Measurements from ENCODE around the gene NME3. TPM values are rescaled to one million over a fixed set of nuclear protein-coding genes. Genes with fewer than 3 reads are reported as not detected.

The NME3 gene
- total RNA-seq, 1 donor from 2014 or later, result 33.3 TPM

- Mint-ChIP-seq H3K36me3 (ENCODE audit: low read depth, unreplicated experiment) (peaks cover 3% of the 10 kb centered on the region), H3K27me3 (ENCODE audit: unreplicated experiment) (peaks cover 6% of the 10 kb centered on the region), H3K4me1 (ENCODE audit: unreplicated experiment) (peaks cover 9% of the 10 kb centered on the region), H3K27ac (ENCODE audit: unreplicated experiment) (no peak overlapping the region), H3K4me3 (ENCODE audit: unreplicated experiment) (no peak overlapping the region), H3K9me3 (ENCODE audit: unreplicated experiment) (no peaks in the 10 kb centered on the region)
- TF ChIP-seq CTCF (IDR thresholded peaks at IDR 0.05; ENCODE audit: unreplicated experiment), result no peak
- DNase-seq (ENCODE audit: low spot score), result peak; percentile 3
Observed at GRCh38 chr16:1786242-1787055, 15.1 kb upstream of the NME3 start.

- Mint-ChIP-seq H3K36me3 (ENCODE audit: low read depth, unreplicated experiment) (peaks cover 3% of the 10 kb centered on the region), H3K4me3 (ENCODE audit: unreplicated experiment) (no peak overlapping the region), H3K9me3 (ENCODE audit: unreplicated experiment) (no peaks in the 10 kb centered on the region), H3K27me3 (ENCODE audit: unreplicated experiment) (peaks cover 6% of the 10 kb centered on the region), H3K27ac (ENCODE audit: unreplicated experiment) (no peak overlapping the region), H3K4me1 (ENCODE audit: unreplicated experiment) (peaks cover 13% of the 10 kb centered on the region)
- DNase-seq (ENCODE audit: low spot score), result no peak
- TF ChIP-seq CTCF (IDR thresholded peaks at IDR 0.05; ENCODE audit: unreplicated experiment), result no peak
Observed at GRCh38 chr16:1785846-1786170, 14.5 kb upstream of the NME3 start.

- Mint-ChIP-seq H3K36me3 (ENCODE audit: low read depth, unreplicated experiment) (peaks cover 3% of the 10 kb centered on the region), H3K4me3 (ENCODE audit: unreplicated experiment) (peak overlapping the region; percentile 33), H3K9me3 (ENCODE audit: unreplicated experiment) (no peaks in the 10 kb centered on the region), H3K4me1 (ENCODE audit: unreplicated experiment) (peaks cover 13% of the 10 kb centered on the region), H3K27ac (ENCODE audit: unreplicated experiment) (no peak overlapping the region), H3K27me3 (ENCODE audit: unreplicated experiment) (peaks cover 6% of the 10 kb centered on the region)
- peak; percentile 2 for DNase-seq (ENCODE audit: low spot score)
- no peak for TF ChIP-seq CTCF (IDR thresholded peaks at IDR 0.05; ENCODE audit: unreplicated experiment)
Observed at GRCh38 chr16:1784977-1785845, 13.9 kb upstream of the NME3 start.

- peaks cover 6% of the 10 kb centered on the region for H3K27me3 Mint-ChIP-seq (ENCODE audit: unreplicated experiment)
- H3K36me3 Mint-ChIP-seq (ENCODE audit: low read depth, unreplicated experiment), result no peaks in the 10 kb centered on the region
- H3K4me1 Mint-ChIP-seq (ENCODE audit: unreplicated experiment), result peaks cover 13% of the 10 kb centered on the region
- H3K4me3 Mint-ChIP-seq (ENCODE audit: unreplicated experiment), result peak within 1 kb of the TSS; percentile 96
- H3K9me3 Mint-ChIP-seq (ENCODE audit: unreplicated experiment), result no peaks in the 10 kb centered on the region
- peak; percentile 98 for DNase-seq (ENCODE audit: low spot score)
- H3K27ac Mint-ChIP-seq (ENCODE audit: unreplicated experiment), result peak within 1 kb of the TSS; percentile 77
- no peak for TF ChIP-seq CTCF (IDR thresholded peaks at IDR 0.05; ENCODE audit: unreplicated experiment)
Observed at GRCh38 chr16:1782408-1783264, 11.3 kb upstream of the NME3 start, which contains the start of the genes NUBP2 and SPSB3. TSS of gene NUBP2 (plus strand) at chr16:1782960. CDS start at chr16:1783021, 61 bp downstream. TSS of gene SPSB3 (minus strand) at chr16:1782571. CDS start at chr16:1781483, 1,088 bp downstream.
